HepG2 (cell line): ENCODE data around the gene GAL3ST3. TPM values are rescaled to one million over a fixed set of nuclear protein-coding genes. Genes with fewer than 3 reads are reported as not detected.

ENCODE experiments used
- FOXA1 ChIP-seq, 2 experiments: fragments of 450-650 bp in 1 of 2; sonication (generic) in 1 of 2; formaldehyde crosslinking in 1 of 2; IDR thresholded peaks; 2 replicates each; pipeline versions ENCODE4 v1.4.0 to v1.6.1; 2016 to 2020; ENCODE audit warnings: missing genetic modification reagents in 1 of 2
- FOXA3 ChIP-seq: IDR thresholded peaks from 2 replicates; pipeline ENCODE4 v1.6.1; 2016; ENCODE audit warnings: missing genetic modification reagents, missing compliant biosample characterization
- HNF1B ChIP-seq: sonication (generic); formaldehyde crosslinking; IDR thresholded peaks from 2 replicates; pipeline ENCODE4 v1.5.1; 2020; ENCODE audit warnings: mild to moderate bottlenecking, moderate library complexity, missing genetic modification reagents
- JDP2 ChIP-seq: sonication (generic); formaldehyde crosslinking; IDR thresholded peaks from 2 replicates; pipeline ENCODE4 v1.8.1; 2022; ENCODE audit warnings: missing genetic modification reagents, borderline replicate concordance
- RFX5 ChIP-seq: IDR thresholded peaks from 2 replicates; pipeline ENCODE4 v1.6.1; 2011; ENCODE audit warnings: low read depth, low read length, improper control_type of control experiment
- SMAD1 ChIP-seq: sonication (generic); formaldehyde crosslinking; IDR thresholded peaks from 2 replicates; pipeline ENCODE4 v1.4.0; 2020; ENCODE audit warnings: missing genetic modification reagents, low read depth, mild to moderate bottlenecking, borderline replicate concordance
- TAF1 ChIP-seq: sonication (generic); formaldehyde crosslinking; IDR thresholded peaks from 2 replicates; pipeline ENCODE4 v1.4.0; 2020; ENCODE audit warnings: missing genetic modification reagents
- ZBTB21 ChIP-seq: sonication (generic); formaldehyde crosslinking; IDR thresholded peaks from 2 replicates; pipeline ENCODE4 v1.4.0; 2020; ENCODE audit warnings: missing genetic modification reagents
- ZNF605 ChIP-seq: sonication (generic); formaldehyde crosslinking; IDR thresholded peaks from 2 replicates; pipeline ENCODE4 v1.8.0; 2022; ENCODE audit warnings: mild to moderate bottlenecking, missing genetic modification reagents
- ZNF670 ChIP-seq: sonication (generic); formaldehyde crosslinking; IDR thresholded peaks from 2 replicates; pipeline ENCODE4 v1.8.0; 2022; ENCODE audit warnings: mild to moderate bottlenecking, missing genetic modification reagents, borderline replicate concordance
- ZNF691 ChIP-seq: sonication (generic); formaldehyde crosslinking; IDR thresholded peaks from 2 replicates; pipeline ENCODE4 v1.4.0; 2020; ENCODE audit warnings: missing genetic modification reagents, low read depth, mild to moderate bottlenecking, borderline replicate concordance
- ZNF709 ChIP-seq: sonication (generic); formaldehyde crosslinking; IDR thresholded peaks from 2 replicates; pipeline ENCODE4 v1.5.0; 2020; ENCODE audit warnings: mild to moderate bottlenecking, missing genetic modification reagents
- ZNF713 ChIP-seq: sonication (generic); formaldehyde crosslinking; IDR thresholded peaks from 2 replicates; pipeline ENCODE4 v1.4.0; 2020; ENCODE audit warnings: mild to moderate bottlenecking, missing genetic modification reagents
- ZNF724P ChIP-seq: sonication (generic); formaldehyde crosslinking; IDR thresholded peaks from 2 replicates; pipeline ENCODE4 v1.8.0; 2022; ENCODE audit warnings: missing genetic modification reagents, borderline replicate concordance
- ZNF773 ChIP-seq: sonication (generic); formaldehyde crosslinking; IDR thresholded peaks from 2 replicates; pipeline ENCODE4 v1.4.0; 2020; ENCODE audit warnings: missing genetic modification reagents, borderline replicate concordance
- ZNF792 ChIP-seq: IDR thresholded peaks from 2 replicates; pipeline ENCODE4 v1.6.1; 2016
- polyA plus RNA-seq, 8 experiments: library from polyadenylated mRNA; depleted of rRNA in 3 of 8; stranded (reverse) in 7 of 8; unstranded in 1 of 8; fragments of >200 nt; fragmentation: Illumina TruSeq in 4 of 8; extraction: Trizol in 4 of 8; gene quantifications; 2 replicates each; pipeline versions ENCODE4 v1.2.1 to v1.2.3, GENCODE V29; 2011 to 2016; ENCODE audit warnings: low read depth in 4 of 8, missing spikeins in 1 of 8, mixed read lengths in 1 of 8; ENCODE audit not compliant: insufficient read depth in 1 of 8
- total RNA-seq, 5 experiments: library from RNA; depleted of rRNA; stranded (reverse); fragments of >200 nt; fragmentation: Illumina TruSeq; extraction: Trizol; gene quantifications; 2 replicates each; pipeline ENCODE4 v1.2.3, GENCODE V29; 2016; ENCODE audit warnings: low read depth in 1 of 5
- TF ChIP-seq, protein P1 (sequence below): sonication (generic); formaldehyde crosslinking; IDR thresholded peaks from 2 replicates; pipeline ENCODE4 v1.4.0; 2020; ENCODE audit warnings: mild to moderate bottlenecking, missing genetic modification reagents
- TF ChIP-seq, protein P2 (sequence below): sonication (generic); formaldehyde crosslinking; conservative IDR thresholded peaks from 2 replicates; pipeline ENCODE4 v1.4.0; 2020; ENCODE audit warnings: missing genetic modification reagents
- TF ChIP-seq, protein P3 (sequence below): sonication (generic); formaldehyde crosslinking; IDR thresholded peaks from 2 replicates; pipeline ENCODE4 v1.4.0; 2020; ENCODE audit warnings: missing genetic modification reagents
- TF ChIP-seq, protein P4 (sequence below): sonication (generic); formaldehyde crosslinking; IDR thresholded peaks from 2 replicates; pipeline ENCODE4 v1.5.0; 2020; ENCODE audit warnings: missing genetic modification reagents, mild to moderate bottlenecking, borderline replicate concordance

Gene GAL3ST3
- total and polyA plus RNA-seq, 2 of the 13 experiments (the other 11 are each of a cell fraction or from before 2014, with no cell fraction given): not detected

- TF ChIP-seq ZNF691 (CRISPR knock-in tag) (peak; percentile 98), ZNF724P (CRISPR knock-in tag) (peak; percentile 76; the same call in 1 of the 2 replicates), ZNF709 (peak; percentile 26; the same call in 1 of the 2 replicates), HNF1B (CRISPR knock-in tag) (peak; percentile 94), ZBTB21 (no peak), FOXA1 (IDR thresholded peaks at IDR 0.05) (no peak), FOXA1 (CRISPR knock-in tag; IDR thresholded peaks at IDR 0.05) (0 out of 2 replicates have a peak, but pooled peaks have one; percentile 19), TAF1 (CRISPR knock-in tag) (peak; percentile 91), ZNF605 (CRISPR knock-in tag) (peak; percentile 84), ZNF670 (CRISPR knock-in tag) (0 out of 2 replicates have a peak, but pooled peaks have one; percentile 63), SMAD1 (no peak; the same call in 1 of the 2 replicates), ZNF773 (CRISPR knock-in tag) (no peak), JDP2 (CRISPR knock-in tag) (no peak), FOXA3 (CRISPR knock-in tag) (peak; percentile 56), RFX5 (no peak), ZNF792 (CRISPR knock-in tag) (peak; percentile 81; the same call in 1 of the 2 replicates), ZNF713 (CRISPR knock-in tag) (no peak)
- TF ChIP-seq, protein P1, sequence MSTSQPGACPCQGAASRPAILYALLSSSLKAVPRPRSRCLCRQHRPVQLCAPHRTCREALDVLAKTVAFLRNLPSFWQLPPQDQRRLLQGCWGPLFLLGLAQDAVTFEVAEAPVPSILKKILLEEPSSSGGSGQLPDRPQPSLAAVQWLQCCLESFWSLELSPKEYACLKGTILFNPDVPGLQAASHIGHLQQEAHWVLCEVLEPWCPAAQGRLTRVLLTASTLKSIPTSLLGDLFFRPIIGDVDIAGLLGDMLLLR: no peak
- TF ChIP-seq, protein P2, sequence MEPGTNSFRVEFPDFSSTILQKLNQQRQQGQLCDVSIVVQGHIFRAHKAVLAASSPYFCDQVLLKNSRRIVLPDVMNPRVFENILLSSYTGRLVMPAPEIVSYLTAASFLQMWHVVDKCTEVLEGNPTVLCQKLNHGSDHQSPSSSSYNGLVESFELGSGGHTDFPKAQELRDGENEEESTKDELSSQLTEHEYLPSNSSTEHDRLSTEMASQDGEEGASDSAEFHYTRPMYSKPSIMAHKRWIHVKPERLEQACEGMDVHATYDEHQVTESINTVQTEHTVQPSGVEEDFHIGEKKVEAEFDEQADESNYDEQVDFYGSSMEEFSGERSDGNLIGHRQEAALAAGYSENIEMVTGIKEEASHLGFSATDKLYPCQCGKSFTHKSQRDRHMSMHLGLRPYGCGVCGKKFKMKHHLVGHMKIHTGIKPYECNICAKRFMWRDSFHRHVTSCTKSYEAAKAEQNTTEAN (CRISPR knock-in tag): no peak
- TF ChIP-seq, protein P3, sequence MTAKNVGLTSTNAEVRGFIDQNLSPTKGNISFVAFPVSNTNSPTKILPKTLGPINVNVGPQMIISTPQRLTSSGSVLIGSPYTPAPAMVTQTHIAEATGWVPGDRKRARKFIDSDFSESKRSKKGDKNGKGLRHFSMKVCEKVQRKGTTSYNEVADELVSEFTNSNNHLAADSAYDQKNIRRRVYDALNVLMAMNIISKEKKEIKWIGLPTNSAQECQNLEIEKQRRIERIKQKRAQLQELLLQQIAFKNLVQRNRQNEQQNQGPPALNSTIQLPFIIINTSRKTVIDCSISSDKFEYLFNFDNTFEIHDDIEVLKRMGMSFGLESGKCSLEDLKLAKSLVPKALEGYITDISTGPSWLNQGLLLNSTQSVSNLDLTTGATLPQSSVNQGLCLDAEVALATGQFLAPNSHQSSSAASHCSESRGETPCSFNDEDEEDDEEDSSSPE: peak; percentile 71; the same call in 1 of the 2 replicates
- TF ChIP-seq, protein P4, sequence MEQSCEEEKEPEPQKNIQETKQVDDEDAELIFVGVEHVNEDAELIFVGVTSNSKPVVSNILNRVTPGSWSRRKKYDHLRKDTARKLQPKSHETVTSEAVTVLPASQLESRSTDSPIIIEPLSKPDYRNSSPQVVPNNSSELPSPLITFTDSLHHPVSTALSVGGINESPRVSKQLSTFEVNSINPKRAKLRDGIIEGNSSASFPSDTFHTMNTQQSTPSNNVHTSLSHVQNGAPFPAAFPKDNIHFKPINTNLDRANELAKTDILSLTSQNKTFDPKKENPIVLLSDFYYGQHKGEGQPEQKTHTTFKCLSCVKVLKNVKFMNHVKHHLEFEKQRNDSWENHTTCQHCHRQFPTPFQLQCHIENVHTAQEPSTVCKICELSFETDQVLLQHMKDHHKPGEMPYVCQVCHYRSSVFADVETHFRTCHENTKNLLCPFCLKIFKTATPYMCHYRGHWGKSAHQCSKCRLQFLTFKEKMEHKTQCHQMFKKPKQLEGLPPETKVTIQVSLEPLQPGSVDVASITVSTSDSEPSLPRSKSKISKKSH (CRISPR knock-in tag): peak; percentile 94
Measured at GRCh38 chr11:66001942-66002647, 46.9 kb downstream of the GAL3ST3 start, which contains the start of the genes BANF1 and EIF1AD (continued).
